Natural killer cell (primary cell): ENCODE measurements around the gene PRR23E. TPM values are rescaled to one million over a fixed set of nuclear protein-coding genes. Genes with fewer than 3 reads are reported as not detected.

Experiments
- ATAC-seq, 3 donors: fragments of 150-1000 bp in 2 of 3; fragments of 200-7000 bp in 1 of 3; cut with Tn5 transposase; 1 replicate in 1 of 3; 2 replicates in 2 of 3; pipeline ENCODE4 v1.10.0; 2021; ENCODE audit warnings: mild to moderate bottlenecking in 2 of 3, moderate library complexity in 2 of 3
- DNase-seq, 2 donors: peaks; one replicate each; pipeline versions ENCODE4 v3.0.0 to v3.0.0-alpha.2; 2013 to 2021; ENCODE audit warnings: mixed read lengths in 1 of 2
- H3K27ac ChIP-seq: one replicate; pipeline ENCODE4 v1.5.1; 2013; ENCODE audit warnings: mild to moderate bottlenecking, low read length
- H3K27me3 ChIP-seq: one replicate; pipeline ENCODE4 v1.6.1; 2013; ENCODE audit warnings: low read length; ENCODE audit not compliant: control insufficient read depth, insufficient read depth
- H3K36me3 ChIP-seq: one replicate; pipeline ENCODE4 v1.6.1; 2013; ENCODE audit warnings: low read length; ENCODE audit not compliant: control insufficient read depth, insufficient read depth
- H3K4me1 ChIP-seq: one replicate; pipeline ENCODE4 v1.6.1; 2013; ENCODE audit warnings: low read length; ENCODE audit not compliant: control insufficient read depth, insufficient read depth
- H3K4me3 ChIP-seq: one replicate; pipeline ENCODE4 v1.5.1; 2013; ENCODE audit warnings: low read length
- H3K9me3 ChIP-seq: one replicate; pipeline ENCODE4 v1.6.1; 2013; ENCODE audit warnings: low read length; ENCODE audit not compliant: control insufficient read depth, insufficient read depth
- H3K27ac Mint-ChIP-seq, 2 donors: one replicate each; pipeline ENCODE4 v1.8.0; 2022; ENCODE audit warnings: mild to moderate bottlenecking in 2 of 2, mixed read lengths in 2 of 2, moderate library complexity in 1 of 2
- H3K27me3 Mint-ChIP-seq, 2 donors: one replicate each; pipeline ENCODE4 v1.8.0; 2022; ENCODE audit warnings: low read depth in 2 of 2, mixed read lengths in 2 of 2
- H3K36me3 Mint-ChIP-seq: one replicate; pipeline ENCODE4 v1.8.0; 2022; ENCODE audit warnings: mixed read lengths
- H3K4me1 Mint-ChIP-seq, 2 donors: one replicate each; pipeline ENCODE4 v1.8.0; 2022; ENCODE audit warnings: mixed read lengths in 2 of 2
- H3K4me3 Mint-ChIP-seq: one replicate; pipeline ENCODE4 v1.8.0; 2022; ENCODE audit warnings: mild to moderate bottlenecking, moderate library complexity, mixed read lengths
- H3K9me3 Mint-ChIP-seq, 2 donors: one replicate each; pipeline ENCODE4 v1.8.0; 2022; ENCODE audit warnings: mixed read lengths in 2 of 2
- WGBS: methylation state at CpG from one replicate; pipeline ENCODE4 v1.1.7; 2013; ENCODE audit warnings: missing lambda C conversion rate; ENCODE audit not compliant: insufficient coverage; 5-methylcytosine and 5-hydroxymethylcytosine counted together
- intact Hi-C: fragments of 100-400 bp; cut with micrococcal nuclease; formaldehyde crosslinking; loops from one replicate; pipeline ENCODE4 v1.14.2; 2022
- total RNA-seq, 4 donors: library from RNA; stranded (reverse); fragments of 120-200 nt in 1 of 4; gene quantifications; one replicate each; pipeline versions ENCODE4 v1.2.3 to v1.2.4, GENCODE V29; 2013 to 2022
- TF ChIP-seq, protein P1 (sequence below): fragments of 200-600 bp; IDR thresholded peaks from one replicate; pipeline ENCODE4 v1.8.0; 2022; ENCODE audit warnings: antibody characterized with exemption

PRR23E gene
- total RNA-seq, 3 donors from 2014 or later (not counting 1 experiment from before 2014, with no cell fraction given), result not detected

DNA sequence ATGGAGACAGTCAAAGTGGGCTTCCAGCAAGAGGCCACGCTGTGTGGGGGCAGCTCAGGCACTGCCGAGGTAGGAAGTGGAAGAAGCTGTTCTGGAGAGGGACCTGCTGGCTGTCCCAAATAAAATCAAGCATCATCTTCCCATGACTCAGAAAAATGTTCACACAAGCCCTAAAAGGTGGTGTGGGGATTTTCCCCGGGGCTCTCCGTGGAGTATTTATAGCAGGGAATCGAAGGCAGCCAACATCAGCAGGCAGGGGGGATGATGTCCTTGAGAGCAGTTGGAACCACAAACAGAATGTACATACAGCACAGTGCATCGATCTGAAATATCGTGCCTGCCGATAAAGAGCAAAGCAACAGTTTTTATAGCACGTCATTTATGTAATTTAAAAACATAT lies 27.6 kb downstream of the PRR23E start:
- Histone ChIP-seq H3K27ac (no peak overlapping the region), H3K27me3 (no peaks in the 10 kb centered on the region), H3K4me3 (no peak overlapping the region), H3K4me1 (no peaks in the 10 kb centered on the region), H3K36me3 (no peaks in the 10 kb centered on the region), H3K9me3 (no peaks in the 10 kb centered on the region)
- Mint-ChIP-seq H3K27ac (no peak overlapping the region), H3K36me3 (peaks cover under 1% of the 10 kb centered on the region), H3K4me1 (peaks cover 7 to 8% of the 10 kb centered on the region in 2 donors), H3K27me3 (peaks cover 9 to 10% of the 10 kb centered on the region in 2 donors), H3K9me3 (peaks cover 0 to 4% of the 10 kb centered on the region in 2 donors), H3K4me3 (no peak overlapping the region)
- no peak for ATAC-seq
- TF ChIP-seq, protein P1, sequence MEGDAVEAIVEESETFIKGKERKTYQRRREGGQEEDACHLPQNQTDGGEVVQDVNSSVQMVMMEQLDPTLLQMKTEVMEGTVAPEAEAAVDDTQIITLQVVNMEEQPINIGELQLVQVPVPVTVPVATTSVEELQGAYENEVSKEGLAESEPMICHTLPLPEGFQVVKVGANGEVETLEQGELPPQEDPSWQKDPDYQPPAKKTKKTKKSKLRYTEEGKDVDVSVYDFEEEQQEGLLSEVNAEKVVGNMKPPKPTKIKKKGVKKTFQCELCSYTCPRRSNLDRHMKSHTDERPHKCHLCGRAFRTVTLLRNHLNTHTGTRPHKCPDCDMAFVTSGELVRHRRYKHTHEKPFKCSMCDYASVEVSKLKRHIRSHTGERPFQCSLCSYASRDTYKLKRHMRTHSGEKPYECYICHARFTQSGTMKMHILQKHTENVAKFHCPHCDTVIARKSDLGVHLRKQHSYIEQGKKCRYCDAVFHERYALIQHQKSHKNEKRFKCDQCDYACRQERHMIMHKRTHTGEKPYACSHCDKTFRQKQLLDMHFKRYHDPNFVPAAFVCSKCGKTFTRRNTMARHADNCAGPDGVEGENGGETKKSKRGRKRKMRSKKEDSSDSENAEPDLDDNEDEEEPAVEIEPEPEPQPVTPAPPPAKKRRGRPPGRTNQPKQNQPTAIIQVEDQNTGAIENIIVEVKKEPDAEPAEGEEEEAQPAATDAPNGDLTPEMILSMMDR, result no peak
- DNase-seq, result no peak
- 87% methylated on average over 9 of the region's 9 CpGs for WGBS
- intact Hi-C loops, result no loop called here

DNA sequence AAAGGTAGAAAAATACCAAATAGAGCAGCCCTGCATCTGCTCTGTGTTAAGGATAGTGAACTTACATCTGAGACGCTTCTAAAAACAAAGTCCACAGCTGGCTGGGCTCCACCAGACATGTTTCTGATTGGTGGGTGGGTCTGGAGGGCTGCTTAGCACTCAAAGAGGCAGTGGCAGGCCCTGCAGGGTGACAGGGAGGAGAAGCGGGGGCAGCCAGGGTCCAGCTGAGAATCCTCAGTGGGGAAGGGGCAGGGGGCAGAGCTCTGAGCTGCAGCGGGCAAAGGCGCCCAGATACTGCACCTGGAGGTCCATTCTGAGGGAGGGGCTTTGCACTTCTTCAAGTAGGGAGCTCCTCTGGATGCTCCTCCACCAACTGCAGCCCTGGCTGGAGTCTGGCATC lies 28.1 kb downstream of the PRR23E start:
- Mint-ChIP-seq H3K4me1 (peaks cover 7 to 8% of the 10 kb centered on the region in 2 donors), H3K36me3 (peaks cover 6% of the 10 kb centered on the region), H3K27me3 (peaks cover 12 to 15% of the 10 kb centered on the region in 2 donors), H3K9me3 (peaks cover 0 to 4% of the 10 kb centered on the region in 2 donors), H3K4me3 (no peak overlapping the region), H3K27ac (no peak overlapping the region)
- no peaks in the 10 kb centered on the region for H3K9me3 ChIP-seq
- 82% methylated on average over 4 of the region's 4 CpGs for WGBS
- H3K27me3 ChIP-seq, result no peaks in the 10 kb centered on the region
- ATAC-seq, result no peak
- no peak overlapping the region for H3K4me3 ChIP-seq
- DNase-seq, result no peak
- TF ChIP-seq, protein P1, result no peak
- H3K27ac ChIP-seq, result no peak overlapping the region
- intact Hi-C loops, result no loop called here
- no peaks in the 10 kb centered on the region for H3K36me3 ChIP-seq
- no peaks in the 10 kb centered on the region for H3K4me1 ChIP-seq

DNA sequence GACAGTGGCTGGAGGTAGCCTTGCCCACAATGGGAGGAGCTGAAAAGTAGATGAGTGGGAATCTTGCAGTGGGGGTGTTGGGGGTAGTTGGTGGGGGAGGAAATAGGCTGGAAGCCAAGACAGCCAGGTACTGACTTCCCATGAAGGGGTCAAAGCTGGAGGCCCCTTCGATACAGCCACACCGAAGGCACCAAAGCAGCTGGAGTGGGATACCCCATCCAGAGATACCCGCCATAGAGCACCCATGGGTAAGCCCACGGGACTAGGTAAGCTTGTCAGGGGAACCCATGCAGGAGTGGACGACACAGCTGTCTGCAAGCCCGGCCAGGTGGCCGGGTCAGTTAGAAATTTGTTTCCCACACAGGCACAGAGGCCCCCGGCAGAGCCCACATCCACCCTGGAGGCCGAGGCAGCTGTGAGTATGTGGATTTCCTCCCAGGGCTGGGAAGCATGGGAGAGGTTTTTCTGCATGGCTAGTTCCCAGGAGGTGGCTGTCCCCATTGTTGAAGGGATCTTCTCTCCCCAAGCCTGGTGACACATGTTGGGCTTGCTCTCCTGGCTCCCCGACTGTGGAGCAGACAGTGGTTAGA lies 28.6 kb downstream of the PRR23E start:
- Mint-ChIP-seq H3K4me1 (peaks cover 7 to 8% of the 10 kb centered on the region in 2 donors), H3K4me3 (no peak overlapping the region), H3K27ac (no peak overlapping the region), H3K9me3 (peaks cover 0 to 4% of the 10 kb centered on the region in 2 donors), H3K27me3 (peaks cover 15 to 20% of the 10 kb centered on the region in 2 donors), H3K36me3 (peaks cover 11% of the 10 kb centered on the region)
- H3K27ac ChIP-seq, result no peak overlapping the region
- intact Hi-C loops, result no loop called here
- no peaks in the 10 kb centered on the region for H3K4me1 ChIP-seq
- DNase-seq (no peak), ATAC-seq (no peak)
- no peak overlapping the region for H3K4me3 ChIP-seq
- WGBS, result 80% methylated on average over 10 of the region's 10 CpGs
- no peaks in the 10 kb centered on the region for H3K9me3 ChIP-seq
- H3K36me3 ChIP-seq, result no peaks in the 10 kb centered on the region
- TF ChIP-seq, protein P1, result no peak
- no peaks in the 10 kb centered on the region for H3K27me3 ChIP-seq

DNA sequence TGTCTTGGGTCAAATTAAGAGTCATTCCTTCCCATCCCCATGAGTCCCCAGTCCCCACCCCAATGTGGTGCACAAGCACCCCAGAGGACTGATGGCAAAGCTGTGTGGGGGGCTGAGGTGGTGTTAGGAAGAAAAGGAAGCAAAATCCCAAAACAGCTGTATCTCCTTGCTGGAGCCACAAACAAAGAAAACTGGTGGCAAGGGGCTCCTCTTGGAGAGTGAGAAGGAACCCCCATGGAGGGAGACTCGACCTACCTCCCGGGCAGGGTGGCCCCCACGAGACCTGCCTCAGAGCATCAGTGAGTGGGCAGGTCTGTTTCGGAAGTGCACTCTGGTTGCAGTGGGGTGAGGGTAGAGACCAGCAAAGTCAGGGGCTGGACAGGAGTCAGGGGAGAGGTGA lies 29.2 kb downstream of the PRR23E start:
- DNase-seq (no peak), ATAC-seq (no peak)
- Mint-ChIP-seq H3K36me3 (peaks cover 11% of the 10 kb centered on the region), H3K9me3 (peaks cover 0 to 4% of the 10 kb centered on the region in 2 donors), H3K4me3 (no peak overlapping the region), H3K27me3 (peaks cover 15 to 20% of the 10 kb centered on the region in 2 donors), H3K27ac (no peak overlapping the region), H3K4me1 (peaks cover 7 to 8% of the 10 kb centered on the region in 2 donors)
- no peaks in the 10 kb centered on the region for H3K27me3 ChIP-seq
- TF ChIP-seq, protein P1, result no peak
- H3K4me3 ChIP-seq, result no peak overlapping the region
- no peaks in the 10 kb centered on the region for H3K9me3 ChIP-seq
- H3K36me3 ChIP-seq, result no peaks in the 10 kb centered on the region
- no peaks in the 10 kb centered on the region for H3K4me1 ChIP-seq
- WGBS, result 82% methylated on average over 4 of the region's 4 CpGs
- no peak overlapping the region for H3K27ac ChIP-seq
- intact Hi-C loops, result no loop called here
